Activated naive CD8-positive, alpha-beta T cell treated with anti-CD3 and anti-CD28 coated beads for 36 hours (primary cell): ENCODE data around the gene KIF16B. TPM values are rescaled to one million over a fixed set of nuclear protein-coding genes. Genes with fewer than 3 reads are reported as not detected.

Experiments
- DNase-seq: peaks from one replicate; pipeline ENCODE4 v3.0.0; 2021
- H3K27ac Mint-ChIP-seq: one replicate; pipeline ENCODE4 v1.8.0; 2022; ENCODE audit warnings: mild to moderate bottlenecking, moderate library complexity, mixed read lengths
- H3K27me3 Mint-ChIP-seq: one replicate; pipeline ENCODE4 v1.8.0; 2022; ENCODE audit warnings: mild to moderate bottlenecking, mixed read lengths
- H3K36me3 Mint-ChIP-seq: one replicate; pipeline ENCODE4 v1.8.0; 2021; ENCODE audit warnings: mild to moderate bottlenecking, mixed read lengths
- H3K4me1 Mint-ChIP-seq: one replicate; pipeline ENCODE4 v1.8.0; 2021; ENCODE audit warnings: mixed read lengths
- H3K4me3 Mint-ChIP-seq: one replicate; pipeline ENCODE4 v1.8.0; 2022; ENCODE audit warnings: mild to moderate bottlenecking, moderate library complexity, mixed read lengths
- H3K9me3 Mint-ChIP-seq: one replicate; pipeline ENCODE4 v1.8.0; 2022; ENCODE audit warnings: mixed read lengths
- total RNA-seq, 2 experiments: library from RNA; stranded (reverse); gene quantifications; one replicate each; pipeline ENCODE4 v1.2.3, GENCODE V29; 2021

The KIF16B gene
- total RNA-seq, 2 experiments from 2014 or later: 4.8 to 4.9 TPM

- DNase-seq: no peak
- no peak overlapping the region for H3K27ac Mint-ChIP-seq
- H3K9me3 Mint-ChIP-seq: peaks cover 9% of the 10 kb centered on the region
- peaks cover 25% of the 10 kb centered on the region for H3K36me3 Mint-ChIP-seq
- H3K4me1 Mint-ChIP-seq: no peaks in the 10 kb centered on the region
- no peak overlapping the region for H3K4me3 Mint-ChIP-seq
- H3K27me3 Mint-ChIP-seq: no peaks in the 10 kb centered on the region
These were observed 165.8 kb downstream of the KIF16B start for GRCh38 chr20:16407251-16408067.

- Mint-ChIP-seq H3K36me3 (peaks cover 17% of the 10 kb centered on the region), H3K27ac (no peak overlapping the region), H3K4me3 (no peak overlapping the region), H3K27me3 (no peaks in the 10 kb centered on the region), H3K9me3 (no peaks in the 10 kb centered on the region), H3K4me1 (no peaks in the 10 kb centered on the region)
- DNase-seq: no peak
These were observed 168.0 kb downstream of the KIF16B start for GRCh38 chr20:16405254-16405653.

GRCh38 chr20:16404640-16405039 lies 168.6 kb downstream of the KIF16B start:
- no peaks in the 10 kb centered on the region for H3K4me1 Mint-ChIP-seq
- no peak overlapping the region for H3K27ac Mint-ChIP-seq
- no peaks in the 10 kb centered on the region for H3K9me3 Mint-ChIP-seq
- no peak for DNase-seq
- H3K36me3 Mint-ChIP-seq: peaks cover 18% of the 10 kb centered on the region
- H3K27me3 Mint-ChIP-seq: no peaks in the 10 kb centered on the region
- H3K4me3 Mint-ChIP-seq: no peak overlapping the region

DNA sequence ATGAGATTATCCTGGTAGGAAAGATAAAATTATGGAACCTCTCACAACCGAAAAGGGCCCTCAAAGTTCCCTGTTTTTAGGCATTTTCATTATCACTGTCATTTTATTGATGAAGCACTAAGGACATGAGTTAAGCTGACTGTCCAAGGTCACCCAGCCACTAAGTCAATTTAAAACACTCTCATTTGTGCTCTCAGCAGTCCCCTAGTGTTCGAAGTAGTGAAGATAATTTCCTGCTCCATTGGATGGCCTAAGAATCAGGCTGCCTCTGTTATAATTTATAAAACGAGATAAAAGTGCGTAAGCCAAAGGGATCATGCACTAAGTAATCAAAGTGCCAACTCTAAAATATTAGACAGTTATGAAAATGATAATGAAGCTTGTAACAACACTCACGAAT lies 169.1 kb downstream of the KIF16B start:
- no peak for DNase-seq
- Mint-ChIP-seq H3K4me3 (no peak overlapping the region), H3K4me1 (no peaks in the 10 kb centered on the region), H3K36me3 (peaks cover 15% of the 10 kb centered on the region), H3K27me3 (no peaks in the 10 kb centered on the region), H3K27ac (no peak overlapping the region), H3K9me3 (no peaks in the 10 kb centered on the region)

GRCh38 chr20:16400234-16400633 lies 173.0 kb downstream of the KIF16B start:
- Mint-ChIP-seq H3K4me3 (no peak overlapping the region), H3K36me3 (peaks cover 6% of the 10 kb centered on the region), H3K9me3 (no peaks in the 10 kb centered on the region), H3K27me3 (no peaks in the 10 kb centered on the region), H3K27ac (no peak overlapping the region), H3K4me1 (no peaks in the 10 kb centered on the region)
- no peak for DNase-seq

GRCh38 chr20:16399801-16400200 lies 173.4 kb downstream of the KIF16B start:
- no peak overlapping the region for H3K4me3 Mint-ChIP-seq
- no peak for DNase-seq
- no peak overlapping the region for H3K27ac Mint-ChIP-seq
- no peaks in the 10 kb centered on the region for H3K9me3 Mint-ChIP-seq
- no peaks in the 10 kb centered on the region for H3K27me3 Mint-ChIP-seq
- peaks cover 6% of the 10 kb centered on the region for H3K36me3 Mint-ChIP-seq
- no peaks in the 10 kb centered on the region for H3K4me1 Mint-ChIP-seq

GRCh38 chr20:16397086-16397485 lies 176.2 kb downstream of the KIF16B start:
- Mint-ChIP-seq H3K27ac (no peak overlapping the region), H3K9me3 (no peaks in the 10 kb centered on the region), H3K4me1 (no peaks in the 10 kb centered on the region), H3K36me3 (peaks cover 6% of the 10 kb centered on the region), H3K4me3 (no peak overlapping the region), H3K27me3 (no peaks in the 10 kb centered on the region)
- no peak for DNase-seq

GRCh38 chr20:16395366-16395765 lies 177.9 kb downstream of the KIF16B start:
- no peaks in the 10 kb centered on the region for H3K27me3 Mint-ChIP-seq
- H3K9me3 Mint-ChIP-seq: no peaks in the 10 kb centered on the region
- no peaks in the 10 kb centered on the region for H3K4me1 Mint-ChIP-seq
- no peak for DNase-seq
- no peak overlapping the region for H3K4me3 Mint-ChIP-seq
- peaks cover 6% of the 10 kb centered on the region for H3K36me3 Mint-ChIP-seq
- H3K27ac Mint-ChIP-seq: no peak overlapping the region

- Mint-ChIP-seq H3K36me3 (peaks cover 6% of the 10 kb centered on the region), H3K27ac (no peak overlapping the region), H3K9me3 (no peaks in the 10 kb centered on the region), H3K27me3 (no peaks in the 10 kb centered on the region), H3K4me3 (no peak overlapping the region), H3K4me1 (no peaks in the 10 kb centered on the region)
- DNase-seq: no peak
These were observed 178.5 kb downstream of the KIF16B start for GRCh38 chr20:16394784-16395183.

GRCh38 chr20:16393836-16394235 lies 179.4 kb downstream of the KIF16B start:
- DNase-seq: no peak
- H3K4me1 Mint-ChIP-seq: no peaks in the 10 kb centered on the region
- H3K9me3 Mint-ChIP-seq: no peaks in the 10 kb centered on the region
- H3K27me3 Mint-ChIP-seq: no peaks in the 10 kb centered on the region
- H3K36me3 Mint-ChIP-seq: peaks cover 4% of the 10 kb centered on the region
- H3K4me3 Mint-ChIP-seq: no peak overlapping the region
- no peak overlapping the region for H3K27ac Mint-ChIP-seq

DNA sequence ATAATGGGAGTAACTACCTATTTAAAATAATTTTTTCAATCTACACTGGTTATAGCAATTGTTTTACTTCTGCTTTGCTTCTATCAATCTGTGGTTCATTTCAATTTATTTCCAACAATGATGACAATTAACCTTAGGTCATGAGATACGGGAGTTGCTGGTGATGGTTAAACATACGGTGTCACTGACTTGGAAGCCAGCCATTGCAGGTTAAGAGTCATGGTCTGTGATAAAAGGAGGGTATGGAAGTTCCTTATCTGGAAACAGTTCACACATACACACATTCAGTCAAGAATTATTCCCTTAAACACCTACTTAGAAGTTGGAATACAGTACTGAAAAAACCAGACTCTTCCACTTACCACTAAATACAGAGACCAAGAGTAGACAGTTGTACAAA lies 180.0 kb downstream of the KIF16B start:
- DNase-seq: no peak
- Mint-ChIP-seq H3K9me3 (no peaks in the 10 kb centered on the region), H3K4me3 (no peak overlapping the region), H3K27ac (no peak overlapping the region), H3K27me3 (no peaks in the 10 kb centered on the region), H3K36me3 (peaks cover 4% of the 10 kb centered on the region), H3K4me1 (no peaks in the 10 kb centered on the region)

- Mint-ChIP-seq H3K27ac (no peak overlapping the region), H3K9me3 (no peaks in the 10 kb centered on the region), H3K4me3 (no peak overlapping the region), H3K27me3 (no peaks in the 10 kb centered on the region), H3K4me1 (no peaks in the 10 kb centered on the region), H3K36me3 (peaks cover 4% of the 10 kb centered on the region)
- DNase-seq: no peak
These were observed 180.9 kb downstream of the KIF16B start for GRCh38 chr20:16392346-16392745.

- no peaks in the 10 kb centered on the region for H3K27me3 Mint-ChIP-seq
- no peak overlapping the region for H3K27ac Mint-ChIP-seq
- H3K9me3 Mint-ChIP-seq: no peaks in the 10 kb centered on the region
- no peaks in the 10 kb centered on the region for H3K4me1 Mint-ChIP-seq
- H3K4me3 Mint-ChIP-seq: no peak overlapping the region
- no peak for DNase-seq
- H3K36me3 Mint-ChIP-seq: peaks cover 4% of the 10 kb centered on the region
These were observed 182.3 kb downstream of the KIF16B start for GRCh38 chr20:16390991-16391390.

- H3K27me3 Mint-ChIP-seq: no peaks in the 10 kb centered on the region
- no peak for DNase-seq
- no peaks in the 10 kb centered on the region for H3K9me3 Mint-ChIP-seq
- no peak overlapping the region for H3K27ac Mint-ChIP-seq
- H3K36me3 Mint-ChIP-seq: peaks cover 6% of the 10 kb centered on the region
- H3K4me3 Mint-ChIP-seq: no peak overlapping the region
- no peaks in the 10 kb centered on the region for H3K4me1 Mint-ChIP-seq
These were observed 184.5 kb downstream of the KIF16B start for GRCh38 chr20:16388731-16389130.

DNA sequence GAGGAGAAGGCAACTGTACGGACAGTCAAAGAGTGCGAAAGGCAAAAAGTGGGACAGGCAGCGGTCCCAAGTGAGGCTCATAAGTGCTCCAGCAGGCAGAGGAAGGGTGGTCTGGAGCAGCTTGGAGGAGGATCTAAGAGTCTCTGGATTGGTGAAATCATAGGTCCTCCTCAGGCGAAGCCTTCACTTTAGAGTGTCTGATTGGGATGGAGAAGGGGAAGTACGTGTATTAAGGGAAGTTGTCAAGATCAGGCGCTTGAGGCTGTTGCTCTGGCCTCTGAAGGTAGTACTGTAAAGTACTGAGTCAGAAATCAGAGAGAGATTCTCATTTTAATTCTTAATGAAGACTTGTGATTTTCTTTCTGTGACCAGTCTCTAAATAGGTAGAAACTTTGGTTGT lies 185.6 kb downstream of the KIF16B start:
- no peak for DNase-seq
- Mint-ChIP-seq H3K27me3 (no peaks in the 10 kb centered on the region), H3K36me3 (peaks cover 6% of the 10 kb centered on the region)

GRCh38 chr20:16385891-16386290 lies 187.4 kb downstream of the KIF16B start:
- Mint-ChIP-seq H3K27ac (no peak overlapping the region), H3K4me1 (no peaks in the 10 kb centered on the region), H3K27me3 (no peaks in the 10 kb centered on the region), H3K9me3 (no peaks in the 10 kb centered on the region), H3K36me3 (peaks cover 7% of the 10 kb centered on the region), H3K4me3 (no peak overlapping the region)
- no peak for DNase-seq

More for the DNA sequence above, 185.6 kb downstream of the KIF16B start:
- H3K4me3 Mint-ChIP-seq: no peak overlapping the region
- no peaks in the 10 kb centered on the region for H3K9me3 Mint-ChIP-seq
- H3K27ac Mint-ChIP-seq: no peak overlapping the region
- no peaks in the 10 kb centered on the region for H3K4me1 Mint-ChIP-seq
